CD4-positive, alpha-beta T cell (primary cell): ENCODE results near the gene LMO7. TPM values are rescaled to one million over a fixed set of nuclear protein-coding genes. Genes with fewer than 3 reads are reported as not detected.
A peak's percentile ranks its signal among the peaks of the same experiment; 100 is the strongest.

Experiments
- ATAC-seq: fragments of 200-7000 bp; cut with Tn5 transposase; one replicate; pipeline ENCODE4 v1.10.0; 2022; ENCODE audit warnings: mild to moderate bottlenecking; ENCODE audit not compliant: poor library complexity
- CTCF ChIA-PET: fragments of 350-600 bp; sonication (Branson Sonifier 250); formaldehyde crosslinking; loops from one replicate; lab custom pipeline; 2021; ENCODE audit warnings: antibody characterized with exemption, inconsistent platforms; lab: Charles Lee
- POLR2A ChIA-PET: fragments of 350-600 bp; sonication (Branson Sonifier 250); formaldehyde crosslinking; loops from one replicate; lab custom pipeline; 2021; ENCODE audit warnings: antibody characterized with exemption, inconsistent platforms; lab: Charles Lee
- DNase-seq, 14 experiments: peaks; one replicate each; pipeline ENCODE4 v3.0.0-alpha.2; 2013 to 2020; ENCODE audit warnings: mixed read lengths in 2 of 14
- H3K27ac ChIP-seq, 2 donors: one replicate each; pipeline versions ENCODE4 v1.5.1 to v1.7.0; 2013; ENCODE audit warnings: low read length in 2 of 2, low read depth in 1 of 2, mild to moderate bottlenecking in 1 of 2
- H3K27me3 ChIP-seq, 2 experiments: 1 replicate in 1 of 2; 2 replicates in 1 of 2; pipeline versions ENCODE4 v1.6.1 to v1.7.0; 2013; ENCODE audit warnings: low read length in 2 of 2, control low read depth in 1 of 2, mild to moderate bottlenecking in 1 of 2, moderate library complexity in 1 of 2; ENCODE audit not compliant: insufficient read depth in 2 of 2, control insufficient read depth in 1 of 2
- H3K36me3 ChIP-seq: one replicate; pipeline ENCODE4 v1.6.1; 2013; ENCODE audit warnings: low read length, control low read depth; ENCODE audit not compliant: insufficient read depth
- H3K4me1 ChIP-seq: one replicate; pipeline ENCODE4 v1.6.1; 2013; ENCODE audit warnings: low read length, control low read depth; ENCODE audit not compliant: insufficient read depth
- H3K4me3 ChIP-seq: one replicate; pipeline ENCODE4 v1.5.1; 2013; ENCODE audit warnings: mild to moderate bottlenecking, low read length, moderate library complexity
- H3K9me3 ChIP-seq, 2 experiments: 1 replicate in 1 of 2; 2 replicates in 1 of 2; pipeline versions ENCODE4 v1.6.1 to v1.7.0; 2013; ENCODE audit warnings: low read length in 2 of 2, mild to moderate bottlenecking in 2 of 2, control low read depth in 1 of 2, moderate library complexity in 1 of 2; ENCODE audit not compliant: control insufficient read depth in 1 of 2, insufficient read depth in 1 of 2
- H3K27ac Mint-ChIP-seq: one replicate; pipeline ENCODE4 v1.8.0; 2020; ENCODE audit warnings: mixed read lengths
- H3K27me3 Mint-ChIP-seq: one replicate; pipeline ENCODE4 v1.8.0; 2021; ENCODE audit warnings: mixed read lengths
- H3K36me3 Mint-ChIP-seq: one replicate; pipeline ENCODE4 v1.8.0; 2021; ENCODE audit warnings: low read depth, mixed read lengths
- H3K4me1 Mint-ChIP-seq: one replicate; pipeline ENCODE4 v1.8.0; 2021; ENCODE audit warnings: low read depth, mixed read lengths
- H3K4me3 Mint-ChIP-seq: one replicate; pipeline ENCODE4 v1.8.0; 2020; ENCODE audit warnings: mild to moderate bottlenecking, mixed read lengths
- H3K9me3 Mint-ChIP-seq: one replicate; pipeline ENCODE4 v1.8.0; 2020; ENCODE audit warnings: mixed read lengths
- intact Hi-C, 2 experiments: fragments of 100-400 bp; cut with DNase I in 1 of 2; cut with micrococcal nuclease in 1 of 2; formaldehyde crosslinking; loops; one replicate each; pipeline versions ENCODE4 v1.15.1 to v1.9.0; 2023 to 2025; cut with DNase I, micrococcal nuclease
- total RNA-seq, 174 experiments: library from RNA in 2 of 174; stranded (reverse) in 2 of 174; gene quantifications; one replicate each; pipeline ENCODE4 v1.2.3 and lab custom pipeline; 2021 to 2026
- TF ChIP-seq, protein P1 (sequence below): fragments of 200-600 bp; IDR thresholded peaks from one replicate; pipeline ENCODE4 v1.8.0; 2022; ENCODE audit warnings: antibody characterized with exemption, mild to moderate bottlenecking

The LMO7 gene
- total RNA-seq, 2 experiments from 2014 or later = 35.2 to 36.3 TPM

DNA sequence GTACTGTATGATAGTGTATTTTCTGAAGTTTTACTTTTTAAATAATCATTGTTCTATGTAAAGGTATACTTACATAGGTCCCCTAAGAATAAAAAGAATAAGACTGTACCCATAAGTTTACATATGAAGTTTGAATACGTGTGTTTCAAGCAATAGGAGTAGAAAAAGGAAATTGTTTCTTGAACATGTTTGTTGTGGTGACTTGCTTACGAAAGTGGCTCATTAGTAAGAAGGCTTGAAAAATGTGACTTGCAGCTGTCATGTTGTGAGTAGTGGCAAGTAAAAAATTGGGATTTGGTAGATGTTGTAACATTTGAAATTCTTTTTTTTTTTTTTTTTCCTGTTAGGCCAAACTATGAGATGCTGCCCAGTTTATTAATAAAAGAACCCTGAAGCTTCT, 203.3 kb downstream of the LMO7 start:
- H3K4me1 Mint-ChIP-seq = peaks cover 26% of the 10 kb centered on the region
- intact Hi-C loops = loop anchor here in 1 of 2 experiments (5.0 kb wide), 1 partner anchor 77 kb away; no protein-coding TSS in a partner anchor
- TF ChIP-seq, protein P1, sequence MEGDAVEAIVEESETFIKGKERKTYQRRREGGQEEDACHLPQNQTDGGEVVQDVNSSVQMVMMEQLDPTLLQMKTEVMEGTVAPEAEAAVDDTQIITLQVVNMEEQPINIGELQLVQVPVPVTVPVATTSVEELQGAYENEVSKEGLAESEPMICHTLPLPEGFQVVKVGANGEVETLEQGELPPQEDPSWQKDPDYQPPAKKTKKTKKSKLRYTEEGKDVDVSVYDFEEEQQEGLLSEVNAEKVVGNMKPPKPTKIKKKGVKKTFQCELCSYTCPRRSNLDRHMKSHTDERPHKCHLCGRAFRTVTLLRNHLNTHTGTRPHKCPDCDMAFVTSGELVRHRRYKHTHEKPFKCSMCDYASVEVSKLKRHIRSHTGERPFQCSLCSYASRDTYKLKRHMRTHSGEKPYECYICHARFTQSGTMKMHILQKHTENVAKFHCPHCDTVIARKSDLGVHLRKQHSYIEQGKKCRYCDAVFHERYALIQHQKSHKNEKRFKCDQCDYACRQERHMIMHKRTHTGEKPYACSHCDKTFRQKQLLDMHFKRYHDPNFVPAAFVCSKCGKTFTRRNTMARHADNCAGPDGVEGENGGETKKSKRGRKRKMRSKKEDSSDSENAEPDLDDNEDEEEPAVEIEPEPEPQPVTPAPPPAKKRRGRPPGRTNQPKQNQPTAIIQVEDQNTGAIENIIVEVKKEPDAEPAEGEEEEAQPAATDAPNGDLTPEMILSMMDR = no peak

DNA sequence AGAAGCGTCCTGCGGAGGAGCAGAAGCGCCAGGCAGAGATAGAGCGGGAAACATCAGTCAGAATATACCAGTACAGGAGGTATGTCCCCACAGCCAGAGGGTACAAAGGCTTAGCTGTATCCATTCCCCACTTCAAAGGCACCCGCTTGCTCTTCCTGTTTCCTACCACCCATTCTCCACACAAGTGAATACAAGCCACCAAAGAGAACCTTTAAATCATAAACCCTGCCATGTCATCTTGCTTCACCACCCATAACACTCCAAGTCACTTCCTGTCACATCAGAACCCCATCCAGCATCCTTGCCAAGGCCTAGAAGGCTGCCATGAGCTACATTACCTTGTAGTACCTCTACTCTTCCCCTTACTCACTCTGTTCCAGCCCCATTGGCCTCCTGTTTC, 205.8 kb downstream of the LMO7 start:
- intact Hi-C loops = no loop called here
- POLR2A ChIA-PET = interaction anchor here (0.8 kb wide), 1 partner anchor 82 kb away, joined by 3 read pairs; no protein-coding TSS in a partner anchor
- no peak overlapping the region for H3K4me3 ChIP-seq
- Mint-ChIP-seq H3K4me3 (no peak overlapping the region), H3K9me3 (no peaks in the 10 kb centered on the region), H3K27ac (peak overlapping the region; percentile 56), H3K36me3 (peaks cover 89% of the 10 kb centered on the region), H3K4me1 (peaks cover 26% of the 10 kb centered on the region), H3K27me3 (no peaks in the 10 kb centered on the region)
- no peaks in the 10 kb centered on the region for H3K9me3 ChIP-seq
- CTCF ChIA-PET = no interaction called here
- TF ChIP-seq, protein P1 = no peak
- peak; percentile 39 for ATAC-seq
- peaks cover 19% of the 10 kb centered on the region for H3K36me3 ChIP-seq
- no peaks in the 10 kb centered on the region for H3K4me1 ChIP-seq
- no peak overlapping the region for H3K27ac ChIP-seq
- H3K27me3 ChIP-seq = no peaks in the 10 kb centered on the region
- peak in 1 of 14 experiments; percentile 1 for DNase-seq

More for the DNA sequence above, 203.3 kb downstream of the LMO7 start:
- Histone ChIP-seq H3K4me1 (no peaks in the 10 kb centered on the region), H3K27ac (no peak overlapping the region), H3K4me3 (no peak overlapping the region), H3K36me3 (peaks cover 19% of the 10 kb centered on the region), H3K27me3 (no peaks in the 10 kb centered on the region), H3K9me3 (no peaks in the 10 kb centered on the region)
- peaks cover 86% of the 10 kb centered on the region for H3K36me3 Mint-ChIP-seq
- peak overlapping the region; percentile 13 for H3K27ac Mint-ChIP-seq
- H3K4me3 Mint-ChIP-seq = no peak overlapping the region
- ATAC-seq (no peak), DNase-seq (no peak)
- no peaks in the 10 kb centered on the region for H3K27me3 Mint-ChIP-seq
- no peaks in the 10 kb centered on the region for H3K9me3 Mint-ChIP-seq
- CTCF ChIA-PET = interaction anchor here (1.0 kb wide), 1 partner anchor 31 kb away, joined by 3 read pairs; no protein-coding TSS in a partner anchor
- POLR2A ChIA-PET = no interaction called here

DNA sequence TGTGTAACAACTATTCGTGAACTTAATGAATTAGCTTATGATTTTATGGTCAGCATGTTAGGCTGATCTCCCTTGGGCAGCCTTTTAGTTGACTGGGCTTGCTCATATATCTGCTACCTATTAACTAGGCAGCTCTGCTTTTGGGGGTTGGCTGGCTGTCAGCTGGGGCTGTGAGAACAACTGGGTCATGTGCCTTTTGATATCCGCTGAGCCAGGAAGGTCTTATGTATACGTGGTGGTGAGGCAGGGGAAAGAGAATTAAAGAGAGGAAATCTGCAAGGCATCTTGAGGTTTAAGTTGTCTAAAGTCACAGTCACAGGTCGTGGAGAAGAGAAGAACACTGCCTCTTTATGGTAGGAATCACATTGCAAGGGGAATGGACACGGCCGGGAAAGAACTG, 206.9 kb downstream of the LMO7 start:
- Mint-ChIP-seq H3K4me3 (no peak overlapping the region), H3K36me3 (peaks cover 88% of the 10 kb centered on the region), H3K4me1 (peaks cover 26% of the 10 kb centered on the region), H3K27ac (no peak overlapping the region), H3K9me3 (no peaks in the 10 kb centered on the region), H3K27me3 (no peaks in the 10 kb centered on the region)
- DNase-seq = no peak
- H3K27ac ChIP-seq = no peak overlapping the region
- TF ChIP-seq, protein P1 = no peak
- H3K36me3 ChIP-seq = peaks cover 19% of the 10 kb centered on the region
- H3K9me3 ChIP-seq = no peaks in the 10 kb centered on the region
- ChIA-PET POLR2A (no interaction called here), CTCF (no interaction called here)
- H3K4me3 ChIP-seq = no peak overlapping the region
- H3K27me3 ChIP-seq = no peaks in the 10 kb centered on the region
- no peaks in the 10 kb centered on the region for H3K4me1 ChIP-seq
- intact Hi-C loops = no loop called here
- ATAC-seq = no peak
